ENCODE data around the gene FERMT1. TPM values are rescaled to one million over a fixed set of nuclear protein-coding genes. Genes with fewer than 3 reads are reported as not detected.

The FERMT1 gene
- total RNA-seq, 4 donors from 2014 or later: 0.16 to 2.2 (median 1.0) TPM

GRCh38 chr20:6142348-6142993 is 19.6 kb upstream of the FERMT1 start:
- 0 to 3% methylated on average over 9 to 10 of the region's 10 CpGs for WGBS, 2 donors (ENCODE audit: low coverage in 1 of 2)
- Histone ChIP-seq H3K27ac (no peak overlapping the region), H3K27me3 (peaks cover 20% of the 10 kb centered on the region), H3K36me3 (no peaks in the 10 kb centered on the region), H3K4me1 (no peaks in the 10 kb centered on the region), H3K9me3 (peaks cover 0 to 15% (median 0%) of the 10 kb centered on the region in 3 donors), H3K4me3 (no peak overlapping the region)
- ATAC-seq: no peak
- TF ChIP-seq EP300 (IDR thresholded peaks at IDR 0.05) (no peak), CTCF (IDR thresholded peaks at IDR 0.05) (peak; percentile 67 to 84 (median 74))

GRCh38 chr20:6140947-6141346 is 18.1 kb upstream of the FERMT1 start:
- Histone ChIP-seq H3K27me3 (peaks cover 28% of the 10 kb centered on the region), H3K4me3 (no peak overlapping the region), H3K27ac (no peak overlapping the region), H3K36me3 (no peaks in the 10 kb centered on the region), H3K4me1 (no peaks in the 10 kb centered on the region), H3K9me3 (peaks cover 0 to 10% (median 0%) of the 10 kb centered on the region in 3 donors)
- no peak for TF ChIP-seq POLR2AphosphoS5 (IDR thresholded peaks at IDR 0.05)
- no peak for TF ChIP-seq CTCF (IDR thresholded peaks at IDR 0.05)
- no peak for TF ChIP-seq EP300 (IDR thresholded peaks at IDR 0.05)
- TF ChIP-seq POLR2A (IDR thresholded peaks at IDR 0.05): no peak
- ATAC-seq: no peak
- 83% methylated on average over 1 of the region's 3 CpGs; no CpG with 5 or more reads in 1 of the 2 donors for WGBS, 2 donors (ENCODE audit: low coverage in 1 of 2)

GRCh38 chr20:6135347-6135746 is 12.5 kb upstream of the FERMT1 start:
- Histone ChIP-seq H3K4me1 (no peaks in the 10 kb centered on the region), H3K36me3 (no peaks in the 10 kb centered on the region), H3K27ac (no peak overlapping the region), H3K27me3 (peaks cover 17% of the 10 kb centered on the region), H3K4me3 (no peak overlapping the region), H3K9me3 (no peaks in the 10 kb centered on the region)
- ATAC-seq: no peak
- no peak for TF ChIP-seq EP300 (IDR thresholded peaks at IDR 0.05)
- TF ChIP-seq CTCF (IDR thresholded peaks at IDR 0.05): no peak
- no peak for TF ChIP-seq POLR2A (IDR thresholded peaks at IDR 0.05)
- no peak for TF ChIP-seq POLR2AphosphoS5 (IDR thresholded peaks at IDR 0.05)
- 40 to 72% methylated on average over 1 to 8 of the region's 8 CpGs for WGBS, 2 donors (ENCODE audit: low coverage in 1 of 2)

GRCh38 chr20:6134592-6134991 is 11.8 kb upstream of the FERMT1 start:
- H3K9me3 ChIP-seq: no peaks in the 10 kb centered on the region
- H3K27ac ChIP-seq: no peak overlapping the region
- H3K4me3 ChIP-seq: no peak overlapping the region
- H3K36me3 ChIP-seq: no peaks in the 10 kb centered on the region
- peaks cover 17% of the 10 kb centered on the region for H3K27me3 ChIP-seq
- 42 to 55% methylated on average over 4 to 5 of the region's 8 CpGs for WGBS, 2 donors (ENCODE audit: low coverage in 1 of 2)
- no peak for ATAC-seq
- no peaks in the 10 kb centered on the region for H3K4me1 ChIP-seq
- no peak for TF ChIP-seq POLR2AphosphoS5 (IDR thresholded peaks at IDR 0.05)
- no peak for TF ChIP-seq POLR2A (IDR thresholded peaks at IDR 0.05)
- TF ChIP-seq CTCF (IDR thresholded peaks at IDR 0.05): no peak
- TF ChIP-seq EP300 (IDR thresholded peaks at IDR 0.05): no peak

GRCh38 chr20:6130045-6130444 is 7.2 kb upstream of the FERMT1 start:
- Histone ChIP-seq H3K9me3 (no peaks in the 10 kb centered on the region), H3K4me3 (no peak overlapping the region), H3K4me1 (no peaks in the 10 kb centered on the region), H3K27me3 (peaks cover 25% of the 10 kb centered on the region), H3K27ac (no peak overlapping the region), H3K36me3 (no peaks in the 10 kb centered on the region)
- no peak for TF ChIP-seq CTCF (IDR thresholded peaks at IDR 0.05)
- TF ChIP-seq POLR2AphosphoS5 (IDR thresholded peaks at IDR 0.05): no peak
- TF ChIP-seq EP300 (IDR thresholded peaks at IDR 0.05): no peak
- no peak for TF ChIP-seq POLR2A (IDR thresholded peaks at IDR 0.05)
- no peak for ATAC-seq
- WGBS, 2 donors (ENCODE audit: low coverage in 1 of 2): 0 to 90% methylated on average over 1 to 3 of the region's 5 CpGs

Data from gastroesophageal sphincter (tissue), 4 donors.